AG04450 (cell line): ENCODE data around the gene ALPK3. TPM values are rescaled to one million over a fixed set of nuclear protein-coding genes. Genes with fewer than 3 reads are reported as not detected.

ENCODE experiments used
- CTCF ChIA-PET: fragments of 300-600, 350-600 bp; formaldehyde crosslinking; extraction: SDS; loops from one replicate; lab custom pipeline; 2022; ENCODE audit warnings: antibody characterized with exemption, inconsistent platforms; lab: Charles Lee
- POLR2A ChIA-PET: fragments of 350-600 bp; formaldehyde crosslinking; extraction: SDS; loops from one replicate; lab custom pipeline; 2021; ENCODE audit warnings: antibody characterized with exemption, inconsistent platforms; lab: Yijun Ruan, JAX
- DNase-seq: peaks from one replicate; pipeline ENCODE4 v3.0.0-alpha.2; 2011; ENCODE audit warnings: low read depth, low spot score
- H3K27ac ChIP-seq: one replicate; pipeline ENCODE4 v1.5.1; 2012; ENCODE audit warnings: low read depth, low read length, control low read depth
- H3K27me3 ChIP-seq: one replicate; pipeline ENCODE4 v1.6.0; 2012; ENCODE audit warnings: low read length; ENCODE audit not compliant: control insufficient read depth, insufficient read depth
- H3K4me3 ChIP-seq: 2 replicates; pipeline ENCODE4 v1.5.1; 2011; ENCODE audit warnings: mild to moderate bottlenecking, low read depth, low read length, control low read depth
- H3K9me3 ChIP-seq: 2 replicates; pipeline ENCODE4 v1.5.1; 2012; ENCODE audit warnings: low read length; ENCODE audit not compliant: control insufficient read depth, insufficient read depth
- polyA plus RNA-seq: library from polyadenylated mRNA; depleted of rRNA; stranded (reverse); fragments of >200 nt; gene quantifications from 2 replicates; pipeline ENCODE4 v1.2.3, GENCODE V29; 2011
- TF ChIP-seq, protein P1 (sequence below): IDR thresholded peaks from 2 replicates; pipeline ENCODE4 v1.5.1; 2011; ENCODE audit warnings: low read depth, low read length, control low read depth, inconsistent platforms

Gene ALPK3
- polyA plus RNA-seq, 1 experiment: 0.04 TPM

DNA sequence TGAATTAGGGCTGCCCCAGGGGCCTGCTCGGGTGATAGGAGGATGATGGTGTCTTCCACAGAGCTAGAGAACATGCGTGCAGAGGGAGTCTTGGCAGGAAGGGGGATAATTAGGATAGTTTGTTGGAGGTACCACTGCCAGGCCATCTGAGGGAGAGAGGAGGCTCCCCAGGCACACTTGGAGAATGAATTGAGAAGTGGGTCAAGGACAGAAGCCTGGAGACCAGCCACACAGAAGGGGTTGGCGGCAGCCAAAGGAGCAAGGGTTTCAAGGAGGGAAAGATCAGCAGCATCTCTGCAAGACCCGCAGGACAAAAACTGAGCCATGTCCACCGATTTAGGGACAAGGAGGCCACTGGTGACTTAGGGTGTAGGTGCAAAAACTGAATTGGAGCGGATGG is 74.2 kb downstream of the ALPK3 start:
- ChIA-PET POLR2A (no interaction called here), CTCF (no interaction called here)
- no peak overlapping the region for H3K4me3 ChIP-seq
- no peak overlapping the region for H3K27ac ChIP-seq
- H3K9me3 ChIP-seq: no peaks in the 10 kb centered on the region; the same call in 1 of the 2 replicates
- DNase-seq: no peak
- TF ChIP-seq, protein P1, sequence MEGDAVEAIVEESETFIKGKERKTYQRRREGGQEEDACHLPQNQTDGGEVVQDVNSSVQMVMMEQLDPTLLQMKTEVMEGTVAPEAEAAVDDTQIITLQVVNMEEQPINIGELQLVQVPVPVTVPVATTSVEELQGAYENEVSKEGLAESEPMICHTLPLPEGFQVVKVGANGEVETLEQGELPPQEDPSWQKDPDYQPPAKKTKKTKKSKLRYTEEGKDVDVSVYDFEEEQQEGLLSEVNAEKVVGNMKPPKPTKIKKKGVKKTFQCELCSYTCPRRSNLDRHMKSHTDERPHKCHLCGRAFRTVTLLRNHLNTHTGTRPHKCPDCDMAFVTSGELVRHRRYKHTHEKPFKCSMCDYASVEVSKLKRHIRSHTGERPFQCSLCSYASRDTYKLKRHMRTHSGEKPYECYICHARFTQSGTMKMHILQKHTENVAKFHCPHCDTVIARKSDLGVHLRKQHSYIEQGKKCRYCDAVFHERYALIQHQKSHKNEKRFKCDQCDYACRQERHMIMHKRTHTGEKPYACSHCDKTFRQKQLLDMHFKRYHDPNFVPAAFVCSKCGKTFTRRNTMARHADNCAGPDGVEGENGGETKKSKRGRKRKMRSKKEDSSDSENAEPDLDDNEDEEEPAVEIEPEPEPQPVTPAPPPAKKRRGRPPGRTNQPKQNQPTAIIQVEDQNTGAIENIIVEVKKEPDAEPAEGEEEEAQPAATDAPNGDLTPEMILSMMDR: no peak
- H3K27me3 ChIP-seq: peaks cover 25% of the 10 kb centered on the region

DNA sequence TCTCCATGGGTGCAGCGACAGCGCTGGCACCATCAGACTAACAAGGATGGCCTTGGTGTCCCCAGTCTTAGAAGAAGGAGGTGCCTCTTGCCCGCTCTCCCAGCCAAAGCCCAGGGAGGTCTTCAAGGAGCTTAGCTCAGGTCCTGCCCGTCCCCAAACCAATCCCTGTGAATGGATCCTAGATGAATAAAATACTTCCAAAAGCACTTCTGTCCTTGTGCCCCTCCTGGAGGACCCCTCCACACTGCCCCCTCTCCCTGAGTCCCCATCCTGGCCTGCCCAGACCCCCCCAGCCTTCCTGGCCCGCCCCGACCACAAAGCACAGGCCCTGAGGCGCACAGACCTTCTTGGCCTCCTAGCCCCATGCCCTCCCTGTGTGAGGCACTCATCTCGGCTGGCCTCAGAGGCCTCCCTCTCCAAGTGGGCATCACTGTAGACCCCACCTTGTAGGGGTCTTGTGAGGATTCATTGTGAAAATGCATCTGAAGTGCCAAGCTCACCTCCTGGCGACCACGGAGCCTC is 75.7 kb downstream of the ALPK3 start:
- ChIA-PET POLR2A (no interaction called here), CTCF (no interaction called here)
- Histone ChIP-seq H3K4me3 (no peak overlapping the region), H3K9me3 (no peaks in the 10 kb centered on the region; the same call in 1 of the 2 replicates), H3K27me3 (peaks cover 22% of the 10 kb centered on the region), H3K27ac (no peak overlapping the region)
- TF ChIP-seq, protein P1: no peak
- DNase-seq: no peak

DNA sequence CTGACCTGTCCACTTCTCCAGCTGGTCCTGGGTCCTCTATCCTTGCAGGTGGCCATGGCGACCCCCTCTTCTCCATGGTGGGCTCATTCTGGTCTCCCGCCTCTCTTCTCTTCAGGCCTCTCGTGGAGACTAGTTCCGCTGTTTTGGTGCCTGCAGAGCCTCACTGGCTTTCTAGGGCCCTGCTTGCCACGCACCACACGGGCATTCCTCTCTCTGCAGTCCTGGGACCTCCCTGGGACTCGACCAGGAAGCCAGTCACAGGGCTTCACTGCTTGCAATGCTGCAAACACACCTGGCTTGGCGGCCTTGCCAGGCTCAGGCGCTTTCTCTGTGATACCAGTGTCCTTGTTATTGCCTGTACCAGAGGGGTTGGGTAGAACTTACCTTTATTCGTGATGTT is 76.5 kb downstream of the ALPK3 start:
- H3K27ac ChIP-seq: no peak overlapping the region
- POLR2A ChIA-PET: no interaction called here
- CTCF ChIA-PET: no interaction called here

DNA sequence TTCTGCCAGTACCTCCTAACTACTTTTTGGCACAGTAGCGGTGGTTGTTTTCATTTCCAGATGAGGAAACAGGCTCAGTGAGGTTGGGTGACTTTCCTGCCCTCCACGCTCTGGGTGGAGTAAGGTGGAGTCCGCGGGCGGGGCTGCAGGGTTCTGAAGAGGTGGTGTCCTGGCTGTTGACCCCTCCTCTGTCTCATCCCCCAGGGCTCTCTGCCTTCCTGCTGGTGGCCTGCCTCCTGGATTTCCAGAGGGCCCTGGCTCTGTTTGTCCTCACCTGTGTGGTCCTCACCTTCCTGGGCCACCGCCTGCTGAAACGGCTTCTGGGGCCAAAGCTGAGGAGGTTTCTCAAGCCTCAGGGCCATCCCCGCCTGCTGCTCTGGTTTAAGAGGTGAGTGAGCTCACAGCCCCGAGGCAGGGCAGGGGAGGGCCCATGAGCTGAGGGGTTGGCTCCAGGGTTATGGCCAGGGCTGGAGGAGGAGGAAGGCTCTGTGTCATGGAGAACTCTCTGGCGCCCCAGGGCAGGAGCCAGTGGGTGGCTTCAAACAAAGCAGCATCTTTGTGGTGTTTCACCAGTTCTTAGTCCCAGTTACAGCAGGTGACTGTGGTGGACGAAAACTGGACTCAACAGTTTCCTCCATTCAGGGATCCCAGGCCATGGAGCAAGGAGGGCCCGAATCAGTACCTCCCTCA is 77.7 kb downstream of the ALPK3 start:
- H3K27me3 ChIP-seq: peaks cover 16% of the 10 kb centered on the region
- H3K9me3 ChIP-seq: no peaks in the 10 kb centered on the region; the same call in 1 of the 2 replicates
- CTCF ChIA-PET: no interaction called here
- TF ChIP-seq, protein P1: no peak
- no peak for DNase-seq
- H3K27ac ChIP-seq: no peak overlapping the region
- H3K4me3 ChIP-seq: no peak overlapping the region
- POLR2A ChIA-PET: no interaction called here

More for the DNA sequence above, 76.5 kb downstream of the ALPK3 start:
- no peak for DNase-seq
- TF ChIP-seq, protein P1: no peak
- no peaks in the 10 kb centered on the region; the same call in 1 of the 2 replicates for H3K9me3 ChIP-seq
- no peak overlapping the region for H3K4me3 ChIP-seq
- peaks cover 17% of the 10 kb centered on the region for H3K27me3 ChIP-seq

DNA sequence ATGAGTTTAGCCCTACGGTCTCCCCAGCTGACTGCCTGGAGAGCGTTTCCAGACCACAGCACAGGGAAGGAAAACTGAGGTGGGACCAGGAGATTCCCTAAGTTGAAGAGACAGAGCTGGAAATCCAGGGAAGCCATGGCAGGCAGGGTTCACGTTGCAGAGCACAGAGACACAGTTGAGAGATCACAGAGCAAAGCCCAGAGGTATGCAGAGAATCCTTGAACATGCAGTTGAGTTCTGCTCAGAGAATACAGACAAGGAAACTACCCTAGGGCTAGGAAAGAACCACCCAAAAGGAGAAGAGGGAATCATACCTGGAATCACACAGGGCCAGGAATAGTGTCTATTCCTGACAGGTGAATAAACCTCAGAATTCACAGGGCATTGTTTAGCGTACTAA is 81.6 kb downstream of the ALPK3 start:
- ChIA-PET POLR2A (no interaction called here), CTCF (no interaction called here)
- DNase-seq: no peak
- TF ChIP-seq, protein P1: no peak
- Histone ChIP-seq H3K9me3 (no peaks in the 10 kb centered on the region; the same call in 1 of the 2 replicates), H3K27me3 (peaks cover 11% of the 10 kb centered on the region), H3K4me3 (no peak overlapping the region), H3K27ac (no peak overlapping the region)
